Measurements from ENCODE around the gene ITGA4.
"Not testable (repeated sequence)": the region's sequence is repeated elsewhere in the genome, so short reads cannot be mapped to it uniquely, and the experiment has no call there.

Gene ITGA4

GRCh38 chr2:181457121-181457740 is at the start of gene ITGA4:
ITGA4 (plus strand) TSS chr2:181457386; CDS start chr2:181457655, 269 bp downstream.
- DNase-seq (ENCODE audit: low spot score): peak; percentile 37

GRCh38 chr2:181408861-181409260 is 48.3 kb upstream of the ITGA4 start:
- DNase-seq (ENCODE audit: low spot score): no peak

- no peak for DNase-seq (ENCODE audit: low spot score)
Observed at GRCh38 chr2:181411105-181411849, 45.9 kb upstream of the ITGA4 start.

GRCh38 chr2:181419129-181419855 is 37.9 kb upstream of the ITGA4 start:
- DNase-seq (ENCODE audit: low spot score): no peak

GRCh38 chr2:181420259-181421130 is 36.7 kb upstream of the ITGA4 start:
- no peak for DNase-seq (ENCODE audit: low spot score)

- DNase-seq (ENCODE audit: low spot score): no peak
Observed at GRCh38 chr2:181421131-181421458, 36.1 kb upstream of the ITGA4 start.

GRCh38 chr2:181421464-181421863 is 35.7 kb upstream of the ITGA4 start:
- no peak for DNase-seq (ENCODE audit: low spot score)

- no peak for DNase-seq (ENCODE audit: low spot score)
Observed at GRCh38 chr2:181426672-181427071, 30.5 kb upstream of the ITGA4 start.

GRCh38 chr2:181430406-181431118 is 26.6 kb upstream of the ITGA4 start:
- no peak for DNase-seq (ENCODE audit: low spot score)

- no peak for DNase-seq (ENCODE audit: low spot score)
Observed at GRCh38 chr2:181431674-181432073, 25.5 kb upstream of the ITGA4 start.

- no peak for DNase-seq (ENCODE audit: low spot score)
Observed at GRCh38 chr2:181438261-181438660, 18.9 kb upstream of the ITGA4 start.

- no peak for DNase-seq (ENCODE audit: low spot score)
Observed at GRCh38 chr2:181440344-181440743, 16.8 kb upstream of the ITGA4 start.

- no peak for DNase-seq (ENCODE audit: low spot score)
Observed at GRCh38 chr2:181440919-181441318, 16.3 kb upstream of the ITGA4 start.

GRCh38 chr2:181441670-181442069 is 15.5 kb upstream of the ITGA4 start:
- DNase-seq (ENCODE audit: low spot score): no peak

- DNase-seq (ENCODE audit: low spot score): no peak
Observed at GRCh38 chr2:181444654-181445053, 12.5 kb upstream of the ITGA4 start.

- DNase-seq (ENCODE audit: low spot score): no peak
Observed at GRCh38 chr2:181446985-181447384, 10.2 kb upstream of the ITGA4 start.

GRCh38 chr2:181449278-181449677 is 7.9 kb upstream of the ITGA4 start:
- not testable (repeated sequence) for DNase-seq (ENCODE audit: low spot score)

- no peak for DNase-seq (ENCODE audit: low spot score)
Observed at GRCh38 chr2:181454686-181455450, 2.3 kb upstream of the ITGA4 start.

GRCh38 chr2:181456660-181457120 is 496 bp upstream of the ITGA4 start:
- DNase-seq (ENCODE audit: low spot score): peak; percentile 16

- peak; percentile 5 for DNase-seq (ENCODE audit: low spot score)
Observed at GRCh38 chr2:181457741-181458425, 697 bp downstream of the ITGA4 start.

Measured in Ammon's horn (tissue), 1 donor.